H1 (cell line): ENCODE results near the gene NTRK2. TPM values are rescaled to one million over a fixed set of nuclear protein-coding genes. Genes with fewer than 3 reads are reported as not detected.

Experiments
- CTCF ChIA-PET: fragments of 300-600 bp; sonication (Branson Sonifier 250); formaldehyde crosslinking; loops from one replicate; lab custom pipeline; 2021; ENCODE audit not compliant: partially characterized antibody; lab: Charles Lee
- POLR2A ChIA-PET: fragments of 300-600 bp; sonication (Branson Sonifier 250); formaldehyde crosslinking; loops from one replicate; lab custom pipeline; 2021; ENCODE audit warnings: inconsistent platforms; ENCODE audit not compliant: partially characterized antibody; lab: Charles Lee
- DNase-seq, 2 experiments: peaks; one replicate each; pipeline versions ENCODE4 v3.0.0 to v3.0.0-alpha.2; 2010 to 2022; ENCODE audit warnings: low spot score in 2 of 2, low read depth in 1 of 2, mixed read lengths in 1 of 2
- FAIRE-seq: peaks from 2 replicates; lab custom pipeline; 2011; peaks lifted over from hg19 to GRCh38; lab: Jason Lieb, UNC
- H2AFZ ChIP-seq: 2 replicates; pipeline ENCODE4 v1.8.1; 2012; ENCODE audit warnings: low read length, inconsistent platforms
- H2AK5ac ChIP-seq: 2 replicates; pipeline ENCODE4 v1.6.1; 2013; ENCODE audit warnings: low read depth, low read length
- H2BK120ac ChIP-seq: replicated peaks from 2 replicates; pipeline ENCODE3; 2013; ENCODE audit warnings: low read depth, low read length, inconsistent platforms
- H2BK12ac ChIP-seq: 2 replicates; pipeline ENCODE4 v1.6.1; 2013; ENCODE audit warnings: low read depth, low read length
- H2BK15ac ChIP-seq: 2 replicates; pipeline ENCODE4 v1.6.1; 2013; ENCODE audit warnings: low read length
- H2BK20ac ChIP-seq: 2 replicates; pipeline ENCODE4 v1.6.1; 2013; ENCODE audit warnings: low read length
- H2BK5ac ChIP-seq: 2 replicates; pipeline ENCODE4 v1.6.1; 2013; ENCODE audit warnings: low read depth, low read length
- H3K14ac ChIP-seq: 2 replicates; pipeline ENCODE4 v1.6.1; 2013; ENCODE audit warnings: inconsistent platforms; ENCODE audit not compliant: insufficient read length
- H3K18ac ChIP-seq: 2 replicates; pipeline ENCODE4 v1.6.1; 2013; ENCODE audit warnings: low read length; ENCODE audit errors: extremely low read depth
- H3K23ac ChIP-seq: 2 replicates; pipeline ENCODE4 v1.6.1; 2013; ENCODE audit warnings: inconsistent platforms; ENCODE audit not compliant: insufficient read length
- H3K23me2 ChIP-seq: 2 replicates; pipeline ENCODE4 v1.6.1; 2013; ENCODE audit warnings: low read depth, low read length
- H3K27ac ChIP-seq: 2 replicates; pipeline ENCODE4 v1.6.1; 2011; ENCODE audit warnings: low read depth, low read length, inconsistent platforms
- H3K27me3 ChIP-seq, 4 experiments: replicated peaks in 1 of 4; 1 replicate in 1 of 4; 2 replicates in 3 of 4; pipeline versions ENCODE4 v1.6.1 to v1.8.1; 2011 to 2013; ENCODE audit warnings: low read length in 3 of 4, mild to moderate bottlenecking in 3 of 4, inconsistent platforms in 2 of 4, mixed read lengths in 2 of 4, moderate library complexity in 1 of 4; ENCODE audit not compliant: control insufficient read depth in 3 of 4, insufficient read depth in 3 of 4; ENCODE audit errors: extremely low read depth in 1 of 4
- H3K36me3 ChIP-seq, 4 experiments: 2 replicates each; pipeline versions ENCODE4 v1.6.1 to v1.8.1; 2011 to 2013; ENCODE audit warnings: mild to moderate bottlenecking in 4 of 4, low read length in 3 of 4, moderate library complexity in 2 of 4, control low read depth in 1 of 4, inconsistent platforms in 1 of 4; ENCODE audit not compliant: insufficient read depth in 4 of 4, control insufficient read depth in 2 of 4
- H3K4ac ChIP-seq: replicated peaks from 2 replicates; pipeline ENCODE3; 2013; ENCODE audit warnings: low read length, low read depth, mixed read lengths, inconsistent platforms; ENCODE audit not compliant: insufficient read length
- H3K4me1 ChIP-seq, 4 experiments: replicated peaks in 1 of 4; 1 replicate in 1 of 4; 2 replicates in 3 of 4; pipeline versions ENCODE4 v1.6.1 to v1.8.1; 2011 to 2013; ENCODE audit warnings: low read length in 3 of 4, inconsistent platforms in 2 of 4, mixed read lengths in 1 of 4; ENCODE audit not compliant: insufficient read depth in 4 of 4, control insufficient read depth in 3 of 4
- H3K4me2 ChIP-seq, 2 experiments: 2 replicates each; pipeline versions ENCODE4 v1.6.1 to v1.8.1; 2011 to 2013; ENCODE audit warnings: low read depth in 2 of 2, low read length in 2 of 2, control low read depth in 1 of 2, inconsistent platforms in 1 of 2, mild to moderate bottlenecking in 1 of 2; ENCODE audit not compliant: insufficient read depth in 1 of 2
- H3K4me3 ChIP-seq, 4 experiments: fragments of 200-600, 300-600 bp in 1 of 4; sonication (generic), shearing (Covaris generic), sonication (Bioruptor Twin) in 1 of 4; 2 replicates each; pipeline versions ENCODE4 v1.5.1 to v1.8.1; 2011 to 2016; ENCODE audit warnings: low read length in 4 of 4, low read depth in 3 of 4, control low read depth in 2 of 4, inconsistent platforms in 2 of 4, mild to moderate bottlenecking in 2 of 4, mixed read lengths in 1 of 4, moderate library complexity in 1 of 4; ENCODE audit not compliant: insufficient read depth in 2 of 4; ENCODE audit errors: extremely low read depth in 1 of 4
- H3K56ac ChIP-seq: replicated peaks from 2 replicates; pipeline ENCODE3; 2013; ENCODE audit warnings: low read depth, mild to moderate bottlenecking, mixed read lengths, low read length, inconsistent platforms; ENCODE audit not compliant: insufficient read length
- H3K79me1 ChIP-seq: 2 replicates; pipeline ENCODE4 v1.6.1; 2013; ENCODE audit warnings: low read depth, low read length, control low read depth
- H3K79me2 ChIP-seq, 2 experiments: 2 replicates each; pipeline versions ENCODE4 v1.6.1 to v1.8.1; 2012 to 2013; ENCODE audit warnings: low read length in 2 of 2, mild to moderate bottlenecking in 2 of 2, inconsistent platforms in 1 of 2; ENCODE audit not compliant: insufficient read depth in 2 of 2, control insufficient read depth in 1 of 2
- H3K9ac ChIP-seq, 4 experiments: replicated peaks in 1 of 4; 1 replicate in 1 of 4; 2 replicates in 3 of 4; pipeline versions ENCODE4 v1.6.1 to v1.8.1; 2011 to 2013; ENCODE audit warnings: low read depth in 3 of 4, low read length in 3 of 4, control low read depth in 2 of 4, mild to moderate bottlenecking in 2 of 4, moderate library complexity in 2 of 4, inconsistent platforms in 1 of 4; ENCODE audit errors: extremely low read depth in 1 of 4
- H3K9me3 ChIP-seq, 2 experiments: 2 replicates each; pipeline versions ENCODE4 v1.6.1 to v1.8.1; 2012 to 2013; ENCODE audit warnings: mild to moderate bottlenecking in 2 of 2, moderate library complexity in 2 of 2, control low read depth in 1 of 2, inconsistent platforms in 1 of 2, low read depth in 1 of 2, low read length in 1 of 2, mixed read lengths in 1 of 2; ENCODE audit not compliant: insufficient read depth in 2 of 2
- H4K20me1 ChIP-seq, 2 experiments: replicated peaks in 1 of 2; 2 replicates each; pipeline versions ENCODE3 to v1.8.1; 2011 to 2013; ENCODE audit warnings: inconsistent platforms in 2 of 2, low read length in 2 of 2, mild to moderate bottlenecking in 1 of 2; ENCODE audit not compliant: insufficient read depth in 2 of 2, control insufficient read depth in 1 of 2
- H4K5ac ChIP-seq: 2 replicates; pipeline ENCODE4 v1.6.1; 2013; ENCODE audit warnings: low read length, low read depth, mixed read lengths, inconsistent platforms; ENCODE audit not compliant: insufficient read length
- H4K8ac ChIP-seq: 2 replicates; pipeline ENCODE4 v1.8.0; 2013; ENCODE audit warnings: mild to moderate bottlenecking, moderate library complexity, low read length, inconsistent platforms; ENCODE audit not compliant: insufficient read depth; ENCODE audit errors: extremely low read depth
- H4K91ac ChIP-seq: replicated peaks from 2 replicates; pipeline ENCODE3; 2013; ENCODE audit warnings: low read length, mixed read lengths, inconsistent platforms; ENCODE audit not compliant: insufficient read length
- ATF2 ChIP-seq: IDR thresholded peaks from 2 replicates; pipeline ENCODE4 v1.6.1; 2012; ENCODE audit warnings: low read length, inconsistent platforms
- BCL11A ChIP-seq, 2 experiments: IDR thresholded peaks; one replicate each; pipeline ENCODE4 v1.6.1; 2011; ENCODE audit warnings: low read depth in 2 of 2, low read length in 2 of 2, mild to moderate bottlenecking in 2 of 2
- CHD2 ChIP-seq: IDR thresholded peaks from 2 replicates; pipeline ENCODE4 v1.6.1; 2012; ENCODE audit warnings: low read length, improper control_type of control experiment
- EP300 ChIP-seq, 2 experiments: IDR thresholded peaks; 1 replicate in 1 of 2; 2 replicates in 1 of 2; pipeline ENCODE4 v1.6.1; 2011 to 2012; ENCODE audit warnings: low read depth in 2 of 2, low read length in 2 of 2, mild to moderate bottlenecking in 2 of 2, borderline replicate concordance in 1 of 2, inconsistent platforms in 1 of 2, moderate library complexity in 1 of 2
- JUN ChIP-seq: IDR thresholded peaks from 2 replicates; pipeline ENCODE4 v1.6.1; 2011; ENCODE audit warnings: low read depth, mild to moderate bottlenecking, improper control_type of control experiment, low read length
- KDM4A ChIP-seq: IDR thresholded peaks from one replicate; pipeline ENCODE4 v1.7.1; 2012; ENCODE audit warnings: low read depth, mild to moderate bottlenecking, moderate library complexity, low read length, inconsistent platforms; ENCODE audit not compliant: severe bottlenecking
- MAFK ChIP-seq: IDR thresholded peaks from 2 replicates; pipeline ENCODE4 v1.6.1; 2012; ENCODE audit warnings: low read depth, mild to moderate bottlenecking, improper control_type of control experiment, low read length
- MAX ChIP-seq: IDR thresholded peaks from 2 replicates; pipeline ENCODE4 v1.6.1; 2012; ENCODE audit warnings: inconsistent platforms
- NANOG ChIP-seq: IDR thresholded peaks from 2 replicates; pipeline ENCODE4 v1.6.1; 2011; ENCODE audit warnings: low read length, low read depth, mild to moderate bottlenecking, inconsistent platforms; ENCODE audit not compliant: insufficient read depth, poor library complexity, severe bottlenecking
- POU5F1 ChIP-seq: IDR thresholded peaks from 2 replicates; pipeline ENCODE4 v1.6.1; 2011; ENCODE audit warnings: low read depth, mild to moderate bottlenecking, low read length, moderate library complexity
- SAP30 ChIP-seq: fragments of 300-600 bp; sonication (generic); IDR thresholded peaks from 2 replicates; pipeline ENCODE4 v1.7.1; 2012; ENCODE audit warnings: low read length, moderate library complexity, mild to moderate bottlenecking, inconsistent platforms; ENCODE audit not compliant: insufficient read depth, insufficient replicate concordance
- SP4 ChIP-seq: IDR thresholded peaks from 2 replicates; pipeline ENCODE4 v1.6.1; 2012; ENCODE audit warnings: low read length, inconsistent platforms
- TBP ChIP-seq: IDR thresholded peaks from 2 replicates; pipeline ENCODE4 v1.6.1; 2011; ENCODE audit warnings: low read depth, low read length, improper control_type of control experiment
- ZNF274 ChIP-seq: IDR thresholded peaks from 2 replicates; pipeline ENCODE4 v1.7.0; 2012; ENCODE audit warnings: low read length, borderline replicate concordance; ENCODE audit errors: extremely low read depth
- polyA plus RNA-seq, 7 experiments: library from polyadenylated mRNA; depleted of rRNA in 3 of 7; stranded (reverse) in 5 of 7; unstranded in 2 of 7; fragments of >200 nt in 5 of 7; fragments of 200-250 nt in 2 of 7; gene quantifications; 1 replicate in 5 of 7; 2 replicates in 1 of 7; 4 replicates in 1 of 7; pipeline versions ENCODE4 v1.2.1 to v1.2.3, GENCODE V29; 2011 to 2013; ENCODE audit warnings: missing spikeins in 2 of 7, mixed read lengths in 2 of 7
- total RNA-seq: library from RNA; stranded (reverse); fragmentation: NEBNext Ultra II Directional; extraction: Animal tissue kit (Norgen Biotek cat#: 25700); gene quantifications from 2 replicates; pipeline ENCODE4 v1.2.1, GENCODE V29; 2021

The NTRK2 gene
- total and polyA plus RNA-seq, 2 of the 8 experiments (the other 6 are each of a cell fraction or from before 2014, with no cell fraction given): 0.03 to 0.04 TPM

GRCh38 chr9:84941792-84942191 is 272.3 kb downstream of the NTRK2 start:
- Histone ChIP-seq H2AK5ac (no peak overlapping the region), H2BK12ac (no peak overlapping the region), H3K14ac (no peak overlapping the region), H3K4me1 (peaks cover 0 to 4% (median 2%) of the 10 kb centered on the region in 4 experiments; a peak in 3 of 7 replicates), H2BK120ac (no peak overlapping the region), H3K79me2 (no peaks in the 10 kb centered on the region), H3K9ac (no peak overlapping the region), H4K8ac (no peak overlapping the region), H2AFZ (no peak overlapping the region), H4K91ac (no peak overlapping the region), H3K4ac (no peak overlapping the region), H3K27ac (no peak overlapping the region), H3K56ac (no peak overlapping the region), H3K79me1 (no peaks in the 10 kb centered on the region), H2BK15ac (no peak overlapping the region), H4K5ac (no peak overlapping the region), H3K27me3 (no peaks in the 10 kb centered on the region), H3K9me3 (no peaks in the 10 kb centered on the region), H3K36me3 (no peaks in the 10 kb centered on the region), H3K4me3 (no peak overlapping the region), H3K23me2 (no peaks in the 10 kb centered on the region), H3K23ac (no peak overlapping the region), H2BK5ac (no peak overlapping the region), H3K18ac (no peak overlapping the region), H2BK20ac (no peak overlapping the region), H3K4me2 (no peak overlapping the region), H4K20me1 (no peaks in the 10 kb centered on the region)
- FAIRE-seq (no peak), DNase-seq (no peak)
- ChIA-PET CTCF (no interaction called here), POLR2A (no interaction called here)
- no peak for TF ChIP-seq SP4
- TF ChIP-seq JUN: no peak
- TF ChIP-seq KDM4A: no peak
- no peak for TF ChIP-seq CHD2
- TF ChIP-seq ATF2: no peak
- no peak for TF ChIP-seq MAFK
- TF ChIP-seq NANOG: no peak
- TF ChIP-seq SAP30: no peak
- no peak for TF ChIP-seq EP300 (IDR thresholded peaks at IDR 0.05; ENCODE audit: borderline replicate concordance in 1 of 2, low read depth in 2 of 2, low read length in 2 of 2)
- no peak for TF ChIP-seq POU5F1
- TF ChIP-seq ZNF274: no peak
- no peak for TF ChIP-seq BCL11A (IDR thresholded peaks at IDR 0.05; ENCODE audit: low read depth in 2 of 2, low read length in 2 of 2)
- TF ChIP-seq MAX: no peak
- no peak for TF ChIP-seq TBP
